Adrenal gland (tissue), 12 donors: ENCODE measurements around the gene BPI. TPM values are rescaled to one million over a fixed set of nuclear protein-coding genes. Genes with fewer than 3 reads are reported as not detected.

ENCODE experiments used
- DNase-seq, 7 donors: peaks; one replicate each; pipeline ENCODE4 v3.0.0-alpha.2; 2019 to 2020
- H3K27ac ChIP-seq, 5 donors: fragments of 200-600 bp; sonication (generic) in 4 of 5; 1 replicate in 3 of 5; 2 replicates in 2 of 5; pipeline versions ENCODE4 v1.5.1 to v1.8.0; 2016 to 2020; ENCODE audit warnings: mild to moderate bottlenecking in 1 of 5
- H3K27me3 ChIP-seq: fragments of 200-600 bp; 2 replicates; pipeline ENCODE4 v1.8.0; 2021
- H3K36me3 ChIP-seq, 2 donors: fragments of 200-600 bp; replicated peaks in 1 of 2; 1 replicate in 1 of 2; 2 replicates in 1 of 2; pipeline versions ENCODE4 v1.5.1 to v1.8.0; 2018 to 2022
- H3K4me1 ChIP-seq, 2 donors: fragments of 200-600 bp; replicated peaks in 1 of 2; 1 replicate in 1 of 2; 2 replicates in 1 of 2; pipeline versions ENCODE4 v1.5.1 to v1.8.0; 2018 to 2021
- H3K4me3 ChIP-seq, 4 donors: fragments of 200-600 bp; sonication (generic) in 3 of 4; one replicate each; pipeline ENCODE4 v1.5.1; 2016 to 2018
- H3K9me3 ChIP-seq, 3 donors: fragments of 200-600 bp; sonication (generic) in 1 of 3; replicated peaks in 1 of 3; 1 replicate in 2 of 3; 2 replicates in 1 of 3; pipeline versions ENCODE4 v1.5.1 to v1.8.0; 2016 to 2021
- POLR2A ChIP-seq, 2 donors: fragments of 450-650 bp; IDR thresholded peaks; one replicate each; pipeline ENCODE4 v1.6.1; 2017; ENCODE audit warnings: antibody characterized with exemption in 2 of 2, mild to moderate bottlenecking in 2 of 2, moderate library complexity in 1 of 2
- WGBS, 4 donors: extraction: QIAGEN DNeasy Blood & Tissue Kit in 2 of 4; methylation state at CpG; one replicate each; pipeline versions ENCODE4 v1.1.5 to v1.1.7; 2013 to 2017; 5-methylcytosine and 5-hydroxymethylcytosine counted together
- intact Hi-C, 2 donors: fragments of 100-400 bp; cut with DNase I; formaldehyde crosslinking; loops; one replicate each; pipeline versions ENCODE4 v1.14.1 to v1.15.0; 2022 to 2023
- polyA plus RNA-seq, 3 donors: library from polyadenylated mRNA; stranded (reverse); fragments of 200-250 nt in 2 of 3; fragments of 350-450 nt in 1 of 3; fragmentation: Illumina TruSeq in 1 of 3; extraction: RNeasy Lipid Tissue Mini Kit (QIAGEN cat#74804) in 1 of 3; gene quantifications; one replicate each; pipeline ENCODE4 v1.2.3, GENCODE V29; 2013 to 2014
- total RNA-seq, 9 donors: library from RNA; depleted of rRNA in 4 of 9; stranded (reverse); fragments of >200 nt in 4 of 9; fragments of 120-200 nt in 1 of 9; fragmentation: NEBNext Ultra II Directional in 1 of 9; extraction: Animal tissue kit (Norgen Biotek cat#: 25700) in 1 of 9; gene quantifications; one replicate each; pipeline versions ENCODE4 v1.1.0 to v1.2.4, GENCODE V29; 2013 to 2023
- TF ChIP-seq, protein P1 (sequence below), 6 experiments: fragments of 450-650 bp in 4 of 6; fragments of 200-600 bp in 2 of 6; sonication (generic) in 1 of 6; IDR thresholded peaks; 1 replicate in 5 of 6; 2 replicates in 1 of 6; pipeline versions ENCODE4 v1.5.1 to v1.8.0; 2016 to 2021; ENCODE audit warnings: antibody characterized with exemption in 6 of 6, mild to moderate bottlenecking in 2 of 6, moderate library complexity in 1 of 6
- donor health status: healthy with polysubstance abuse.
- donor health status: Bipolar disorder and iron deficiency.
- donor health status: DM: yes; HTN: yes; CAD: no.
- donor health status: DM: no; HTN: no; CAD: no.
- donor health status: DM: no; HTN: no; CAD: no.
- donor health status: DM: yes; HTN: yes; CAD: no.

BPI gene
- total and polyA plus RNA-seq, 12 donors, result 0.13 to 0.74 (median 0.21) TPM; not detected in 2

DNA sequence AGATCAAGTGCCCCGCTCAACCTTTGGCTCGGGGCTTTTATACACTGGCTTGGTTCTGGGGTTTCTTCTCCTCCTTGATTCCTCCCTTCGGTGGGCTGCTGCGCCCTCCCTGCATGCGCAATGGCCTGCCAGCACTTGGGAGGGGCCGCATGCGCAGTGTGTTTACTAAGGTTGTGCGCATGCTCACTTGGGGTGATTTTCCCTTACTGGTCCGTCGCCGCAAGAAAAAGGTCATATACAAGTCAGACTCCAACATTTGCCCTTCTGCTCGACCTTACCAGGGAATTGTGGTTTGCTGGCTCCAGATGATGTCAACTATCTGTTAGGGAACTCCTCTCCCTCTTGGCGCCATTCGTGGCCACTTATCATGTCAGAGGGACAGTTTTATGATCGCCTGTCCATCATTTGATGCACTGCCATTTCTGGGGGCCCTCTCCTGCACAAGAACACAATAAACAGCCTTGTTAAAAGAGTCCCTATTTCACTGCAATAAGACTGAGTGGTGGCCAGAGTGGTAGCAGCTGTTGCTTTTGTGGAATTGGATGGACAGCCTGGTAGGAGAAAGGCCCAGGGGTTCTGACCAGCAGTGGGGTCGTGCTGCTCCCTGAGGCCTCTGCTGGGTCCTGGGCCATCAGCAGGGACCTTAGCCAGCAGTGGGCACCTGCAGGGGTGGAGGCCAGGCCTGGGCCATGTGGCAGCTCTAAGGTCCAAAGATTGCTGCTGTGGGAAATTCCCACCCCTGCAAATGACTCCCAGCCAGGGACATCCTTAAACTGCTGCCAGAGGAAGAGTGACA, 39.6 kb downstream of the BPI start:
- DNase-seq, result peak; percentile 26 to 71 (median 43)
- no peaks in the 10 kb centered on the region for H3K4me1 ChIP-seq
- no peaks in the 10 kb centered on the region for H3K9me3 ChIP-seq
- WGBS, 4 donors, result 46 to 62% (median 58%) methylated on average over 16 of the region's 16 CpGs
- peak overlapping the region in 1 of 5 donors; percentile 45 for H3K27ac ChIP-seq
- TF ChIP-seq, protein P1, sequence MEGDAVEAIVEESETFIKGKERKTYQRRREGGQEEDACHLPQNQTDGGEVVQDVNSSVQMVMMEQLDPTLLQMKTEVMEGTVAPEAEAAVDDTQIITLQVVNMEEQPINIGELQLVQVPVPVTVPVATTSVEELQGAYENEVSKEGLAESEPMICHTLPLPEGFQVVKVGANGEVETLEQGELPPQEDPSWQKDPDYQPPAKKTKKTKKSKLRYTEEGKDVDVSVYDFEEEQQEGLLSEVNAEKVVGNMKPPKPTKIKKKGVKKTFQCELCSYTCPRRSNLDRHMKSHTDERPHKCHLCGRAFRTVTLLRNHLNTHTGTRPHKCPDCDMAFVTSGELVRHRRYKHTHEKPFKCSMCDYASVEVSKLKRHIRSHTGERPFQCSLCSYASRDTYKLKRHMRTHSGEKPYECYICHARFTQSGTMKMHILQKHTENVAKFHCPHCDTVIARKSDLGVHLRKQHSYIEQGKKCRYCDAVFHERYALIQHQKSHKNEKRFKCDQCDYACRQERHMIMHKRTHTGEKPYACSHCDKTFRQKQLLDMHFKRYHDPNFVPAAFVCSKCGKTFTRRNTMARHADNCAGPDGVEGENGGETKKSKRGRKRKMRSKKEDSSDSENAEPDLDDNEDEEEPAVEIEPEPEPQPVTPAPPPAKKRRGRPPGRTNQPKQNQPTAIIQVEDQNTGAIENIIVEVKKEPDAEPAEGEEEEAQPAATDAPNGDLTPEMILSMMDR (IDR thresholded peaks at IDR 0.05), result no peak
- no peak for TF ChIP-seq POLR2A (IDR thresholded peaks at IDR 0.05)
- H3K4me3 ChIP-seq, result no peak overlapping the region
- intact Hi-C loops, result no loop called here
- no peaks in the 10 kb centered on the region for H3K36me3 ChIP-seq
- H3K27me3 ChIP-seq, result no peaks in the 10 kb centered on the region

DNA sequence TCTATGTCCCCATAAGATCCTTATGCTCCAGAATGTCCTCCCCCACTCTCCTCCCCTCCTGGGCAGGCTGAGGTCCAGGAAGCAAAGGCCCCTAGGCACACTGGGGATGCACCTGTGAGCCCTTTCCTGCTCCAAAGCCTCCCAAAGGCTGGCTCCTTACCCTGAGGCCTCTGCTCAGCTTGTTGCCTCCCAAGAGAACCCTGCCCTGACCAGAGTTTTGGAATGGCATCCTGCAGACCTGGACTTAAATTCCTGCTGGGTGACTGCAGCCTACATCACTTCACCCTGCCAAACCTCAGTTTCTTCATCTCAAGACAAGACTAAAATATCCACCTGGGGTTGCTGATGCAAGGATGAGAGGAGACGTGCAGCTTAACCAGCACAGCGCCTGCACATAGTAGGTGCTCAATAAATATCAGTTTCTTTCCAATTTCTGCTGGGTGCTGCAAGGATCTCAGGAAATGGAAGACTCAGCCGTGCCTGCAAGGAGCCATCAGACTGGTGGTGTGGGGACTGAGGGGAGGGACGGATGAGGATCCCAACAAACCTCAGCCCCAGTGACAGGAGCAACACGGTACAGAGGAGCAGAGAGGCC, 40.2 kb downstream of the BPI start:
- no peak for DNase-seq

DNA sequence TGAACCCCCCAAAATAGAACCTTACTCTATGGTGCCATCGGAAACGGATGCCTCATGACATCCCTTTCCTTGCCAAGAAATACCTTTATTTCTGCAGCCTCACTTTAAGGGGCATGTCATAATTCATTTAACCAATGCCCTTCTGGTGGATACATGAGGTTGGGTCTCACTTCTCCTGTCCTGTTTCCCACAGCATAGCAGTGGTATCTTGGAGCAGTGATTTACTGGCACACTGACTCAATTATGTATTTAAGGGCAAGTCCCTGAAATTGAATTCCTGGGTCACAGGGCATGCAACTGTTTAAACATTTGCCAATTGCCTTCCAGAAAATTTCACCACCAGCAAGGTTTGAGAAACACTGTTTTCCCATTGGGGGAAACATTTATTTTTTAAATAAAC, 41.7 kb downstream of the BPI start:
- H3K36me3 ChIP-seq, result no peaks in the 10 kb centered on the region
- H3K4me1 ChIP-seq, result no peaks in the 10 kb centered on the region
- WGBS, 4 donors, result 21 to 43% (median 28%) methylated on average over 2 of the region's 2 CpGs
- DNase-seq, result no peak
- no peak overlapping the region for H3K4me3 ChIP-seq
- H3K27ac ChIP-seq, result no peak overlapping the region
- intact Hi-C loops, result no loop called here
- H3K9me3 ChIP-seq, result no peaks in the 10 kb centered on the region
- TF ChIP-seq POLR2A (IDR thresholded peaks at IDR 0.05), result no peak
- TF ChIP-seq, protein P1 (IDR thresholded peaks at IDR 0.05), result no peak
- H3K27me3 ChIP-seq, result no peaks in the 10 kb centered on the region

More for the DNA sequence above, 40.2 kb downstream of the BPI start:
- Histone ChIP-seq H3K4me3 (no peak overlapping the region), H3K9me3 (no peaks in the 10 kb centered on the region), H3K27ac (no peak overlapping the region), H3K36me3 (no peaks in the 10 kb centered on the region), H3K4me1 (no peaks in the 10 kb centered on the region), H3K27me3 (no peaks in the 10 kb centered on the region)
- 75 to 91% (median 87%) methylated on average over 3 to 5 of the region's 5 CpGs for WGBS, 4 donors
- intact Hi-C loops, result no loop called here
- TF ChIP-seq, protein P1 (IDR thresholded peaks at IDR 0.05), result no peak
- TF ChIP-seq POLR2A (IDR thresholded peaks at IDR 0.05), result no peak

DNA sequence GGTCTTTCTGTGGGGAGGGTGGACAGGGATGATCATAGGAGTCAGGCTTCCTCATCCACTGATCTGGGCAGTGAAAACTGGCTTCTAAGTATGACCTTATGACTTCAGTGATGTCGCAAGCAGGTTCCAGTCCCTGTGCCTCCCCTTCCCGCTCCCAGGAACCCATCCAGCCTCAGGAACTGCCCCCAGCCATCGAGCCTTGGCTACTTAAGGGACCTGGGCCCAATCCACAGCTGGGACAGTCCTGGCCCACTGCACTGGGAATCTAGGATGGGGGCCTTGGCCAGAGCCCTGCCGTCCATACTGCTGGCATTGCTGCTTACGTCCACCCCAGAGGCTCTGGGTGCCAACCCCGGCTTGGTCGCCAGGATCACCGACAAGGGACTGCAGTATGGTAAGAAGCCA, 42.3 kb downstream of the BPI start, which contains the start of gene LBP:
Gene LBP, plus strand, starts transcription at position 236 of the 405 bp plus-strand sequence. Its CDS starts 35 bp downstream, at position 271.
- Histone ChIP-seq H3K27ac (no peak within 1 kb of the TSS), H3K4me1 (no peaks in the 10 kb centered on the region)
- intact Hi-C loops, result no loop called here

More for the DNA sequence above, 42.3 kb downstream of the BPI start, which contains the start of gene LBP:
- no peak for DNase-seq
- H3K36me3 ChIP-seq, result no peaks in the 10 kb centered on the region
- H3K4me3 ChIP-seq, result no peak within 1 kb of the TSS
- H3K27me3 ChIP-seq, result no peaks in the 10 kb centered on the region
- no peaks in the 10 kb centered on the region for H3K9me3 ChIP-seq
- TF ChIP-seq, protein P1 (IDR thresholded peaks at IDR 0.05), result no peak
- TF ChIP-seq POLR2A (IDR thresholded peaks at IDR 0.05), result no peak
- WGBS, 4 donors, result 75 to 93% (median 85%) methylated on average over 2 to 8 of the region's 8 CpGs
